HEK293 (cell line): ENCODE measurements around the gene TSHZ2.

Experiments used
- CTCF ChIA-PET: fragments of 350-600 bp; formaldehyde crosslinking; extraction: SDS; loops from one replicate; lab custom pipeline; 2021; ENCODE audit warnings: antibody characterized with exemption; lab: Yijun Ruan, JAX
- POLR2A ChIA-PET: fragments of 300-600 bp; formaldehyde crosslinking; extraction: SDS; loops from one replicate; lab custom pipeline; 2020; ENCODE audit warnings: antibody characterized with exemption, inconsistent platforms; lab: Yijun Ruan, JAX
- H3K27ac ChIP-seq: fragments of 200-500 bp; sonication (Bioruptor generic); 2 replicates; pipeline ENCODE4 v1.5.1; 2014; ENCODE audit warnings: low read depth, low read length, control low read depth, inconsistent platforms; ENCODE audit errors: extremely low read depth
- H3K36me3 ChIP-seq, 2 experiments: fragments of 200-500 bp in 1 of 2; sonication (Bioruptor generic) in 1 of 2; 1 replicate in 1 of 2; 2 replicates in 1 of 2; pipeline ENCODE4 v1.5.1; 2014 to 2017; ENCODE audit warnings: inconsistent platforms in 2 of 2, low read length in 2 of 2; ENCODE audit not compliant: control insufficient read depth in 2 of 2, insufficient read depth in 1 of 2
- H3K4me1 ChIP-seq: fragments of 200-500 bp; sonication (Bioruptor generic); 2 replicates; pipeline ENCODE4 v1.5.1; 2014; ENCODE audit warnings: mild to moderate bottlenecking, low read length, inconsistent platforms; ENCODE audit not compliant: control insufficient read depth, insufficient read depth
- H3K4me3 ChIP-seq: 2 replicates; pipeline ENCODE4 v1.5.1; 2011; ENCODE audit warnings: low read depth, mild to moderate bottlenecking, control low read depth, low read length, moderate library complexity
- H3K9me3 ChIP-seq: fragments of 200-500 bp; sonication (Bioruptor generic); 2 replicates; pipeline ENCODE4 v1.5.1; 2014; ENCODE audit warnings: low read depth, low read length, inconsistent platforms; ENCODE audit not compliant: control insufficient read depth, insufficient read depth
- BCL11B ChIP-seq: fragments of 450-650 bp; formaldehyde crosslinking; IDR thresholded peaks from 2 replicates; pipeline ENCODE4 v1.5.1; 2016; ENCODE audit warnings: low read depth, missing biosample characterization, missing genetic modification characterization
- EGR2 ChIP-seq: fragments of 450-650 bp; formaldehyde crosslinking; IDR thresholded peaks from 2 replicates; pipeline ENCODE4 v1.5.1; 2016; ENCODE audit warnings: low read depth, missing biosample characterization, missing genetic modification characterization
- FEZF1 ChIP-seq: fragments of 450-650 bp; formaldehyde crosslinking; IDR thresholded peaks from 2 replicates; pipeline ENCODE4 v1.5.1; 2016; ENCODE audit warnings: missing biosample characterization, missing genetic modification characterization
- GFI1B ChIP-seq: fragments of 450-650 bp; formaldehyde crosslinking; IDR thresholded peaks from 2 replicates; pipeline ENCODE4 v1.5.1; 2016; ENCODE audit warnings: missing biosample characterization, missing genetic modification characterization
- GLI4 ChIP-seq: fragments of 450-650 bp; formaldehyde crosslinking; IDR thresholded peaks from 2 replicates; pipeline ENCODE4 v1.5.1; 2016; ENCODE audit warnings: missing biosample characterization, missing genetic modification characterization
- HOXD13 ChIP-seq: sonication (generic); formaldehyde crosslinking; IDR thresholded peaks from 2 replicates; pipeline ENCODE4 v1.8.0; 2022; ENCODE audit warnings: missing genetic modification reagents, borderline replicate concordance
- SP3 ChIP-seq: fragments of 450-650 bp; formaldehyde crosslinking; IDR thresholded peaks from 2 replicates; pipeline ENCODE4 v1.5.1; 2016; ENCODE audit warnings: missing biosample characterization, missing genetic modification characterization
- YY2 ChIP-seq: fragments of 450-650 bp; formaldehyde crosslinking; IDR thresholded peaks from 2 replicates; pipeline ENCODE4 v1.5.1; 2016; ENCODE audit warnings: missing biosample characterization, missing genetic modification characterization
- ZBTB17 ChIP-seq: fragments of 450-650 bp; formaldehyde crosslinking; IDR thresholded peaks from 2 replicates; pipeline ENCODE4 v1.5.1; 2016; ENCODE audit warnings: missing biosample characterization, missing genetic modification characterization
- ZNF211 ChIP-seq: fragments of 450-650 bp; formaldehyde crosslinking; IDR thresholded peaks from 2 replicates; pipeline ENCODE4 v1.5.1; 2016; ENCODE audit warnings: low read depth, missing biosample characterization, missing genetic modification characterization
- ZNF335 ChIP-seq: fragments of 450-650 bp; formaldehyde crosslinking; conservative IDR thresholded peaks from 2 replicates; pipeline ENCODE4 v1.5.1; 2016; ENCODE audit warnings: missing biosample characterization, missing genetic modification characterization
- ZNF354C ChIP-seq: fragments of 450-650 bp; formaldehyde crosslinking; IDR thresholded peaks from 2 replicates; pipeline ENCODE4 v1.5.1; 2016; ENCODE audit warnings: missing biosample characterization, missing genetic modification characterization, low read depth, borderline replicate concordance
- ZNF394 ChIP-seq: fragments of 450-650 bp; formaldehyde crosslinking; IDR thresholded peaks from 2 replicates; pipeline ENCODE4 v1.5.1; 2016; ENCODE audit warnings: missing biosample characterization, missing genetic modification characterization, mild to moderate bottlenecking, moderate library complexity, borderline replicate concordance
- ZNF423 ChIP-seq: fragments of 450-650 bp; formaldehyde crosslinking; IDR thresholded peaks from 2 replicates; pipeline ENCODE4 v1.5.1; 2016; ENCODE audit warnings: missing biosample characterization, missing genetic modification characterization
- ZNF426 ChIP-seq: fragments of 450-650 bp; formaldehyde crosslinking; IDR thresholded peaks from 2 replicates; pipeline ENCODE4 v1.5.1; 2017; ENCODE audit warnings: missing biosample characterization, missing genetic modification characterization, mild to moderate bottlenecking, inconsistent platforms, moderate library complexity
- ZNF514 ChIP-seq: fragments of 450-650 bp; formaldehyde crosslinking; IDR thresholded peaks from 2 replicates; pipeline ENCODE4 v1.5.1; 2016; ENCODE audit warnings: missing biosample characterization, missing genetic modification characterization
- ZNF544 ChIP-seq: fragments of 450-650 bp; formaldehyde crosslinking; IDR thresholded peaks from 2 replicates; pipeline ENCODE4 v1.5.0; 2017; ENCODE audit warnings: missing biosample characterization, missing genetic modification characterization
- ZNF560 ChIP-seq: fragments of 450-650 bp; formaldehyde crosslinking; IDR thresholded peaks from 2 replicates; pipeline ENCODE4 v1.5.1; 2017; ENCODE audit warnings: missing biosample characterization, missing genetic modification characterization, borderline replicate concordance
- ZNF629 ChIP-seq: fragments of 450-650 bp; formaldehyde crosslinking; IDR thresholded peaks from 2 replicates; pipeline ENCODE4 v1.5.1; 2017; ENCODE audit warnings: missing biosample characterization, missing genetic modification characterization
- ZNF658 ChIP-seq: fragments of 450-650 bp; formaldehyde crosslinking; IDR thresholded peaks from 2 replicates; pipeline ENCODE4; 2016; ENCODE audit warnings: missing biosample characterization, missing genetic modification characterization
- ZNF747 ChIP-seq: fragments of 450-650 bp; formaldehyde crosslinking; IDR thresholded peaks from 2 replicates; pipeline ENCODE4 v1.5.1; 2016; ENCODE audit warnings: missing biosample characterization, missing genetic modification characterization
- ZNF776 ChIP-seq: fragments of 450-650 bp; formaldehyde crosslinking; IDR thresholded peaks from 2 replicates; pipeline ENCODE4 v1.5.0; 2017; ENCODE audit warnings: missing biosample characterization, missing genetic modification characterization, borderline replicate concordance
- ZNF830 ChIP-seq: fragments of 450-650 bp; IDR thresholded peaks from 2 replicates; pipeline ENCODE4 v1.5.0; 2018; ENCODE audit warnings: missing biosample characterization, missing genetic modification characterization, low read depth, mild to moderate bottlenecking, moderate library complexity
- TF ChIP-seq, protein P1 (sequence below): fragments of 450-650 bp; formaldehyde crosslinking; IDR thresholded peaks from 2 replicates; pipeline ENCODE4 v1.5.1; 2016; ENCODE audit warnings: missing biosample characterization, missing genetic modification characterization, borderline replicate concordance
- TF ChIP-seq, protein P2 (sequence below): fragments of 450-650 bp; formaldehyde crosslinking; IDR thresholded peaks from 2 replicates; pipeline ENCODE4 v1.5.1; 2016; ENCODE audit warnings: missing biosample characterization, missing genetic modification characterization
- TF ChIP-seq, protein P3 (sequence below): fragments of 450-650 bp; formaldehyde crosslinking; IDR thresholded peaks from 2 replicates; pipeline ENCODE4 v1.5.1; 2016; ENCODE audit warnings: missing biosample characterization, missing genetic modification characterization
- TF ChIP-seq, protein P4 (sequence below): fragments of 450-650 bp; IDR thresholded peaks from 2 replicates; pipeline ENCODE4 v1.5.1; 2018; ENCODE audit warnings: missing biosample characterization, missing genetic modification characterization

TSHZ2 gene

DNA sequence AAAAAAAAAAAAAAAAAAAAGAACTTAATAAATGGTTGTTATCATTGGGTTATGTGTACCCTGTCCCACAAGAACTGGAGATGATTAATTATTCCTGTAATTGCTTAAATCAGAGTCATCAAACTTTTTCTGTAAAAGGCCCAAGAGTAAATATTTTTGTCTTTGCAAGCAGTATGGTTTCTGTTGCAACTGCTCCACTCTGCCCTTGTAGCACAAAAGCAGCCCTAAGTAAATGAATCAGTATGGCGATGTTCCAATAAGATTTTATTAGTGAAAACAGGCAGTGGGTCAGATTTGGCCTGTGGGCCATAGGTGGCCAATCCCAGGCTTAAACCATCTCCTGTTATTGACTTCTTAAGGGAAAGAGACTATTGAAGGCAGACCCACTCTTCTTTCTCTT lies 252.7 kb downstream of the TSHZ2 start (continued):
- TF ChIP-seq, protein P1, sequence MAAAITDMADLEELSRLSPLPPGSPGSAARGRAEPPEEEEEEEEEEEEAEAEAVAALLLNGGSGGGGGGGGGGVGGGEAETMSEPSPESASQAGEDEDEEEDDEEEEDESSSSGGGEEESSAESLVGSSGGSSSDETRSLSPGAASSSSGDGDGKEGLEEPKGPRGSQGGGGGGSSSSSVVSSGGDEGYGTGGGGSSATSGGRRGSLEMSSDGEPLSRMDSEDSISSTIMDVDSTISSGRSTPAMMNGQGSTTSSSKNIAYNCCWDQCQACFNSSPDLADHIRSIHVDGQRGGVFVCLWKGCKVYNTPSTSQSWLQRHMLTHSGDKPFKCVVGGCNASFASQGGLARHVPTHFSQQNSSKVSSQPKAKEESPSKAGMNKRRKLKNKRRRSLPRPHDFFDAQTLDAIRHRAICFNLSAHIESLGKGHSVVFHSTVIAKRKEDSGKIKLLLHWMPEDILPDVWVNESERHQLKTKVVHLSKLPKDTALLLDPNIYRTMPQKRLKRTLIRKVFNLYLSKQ: no peak
- TF ChIP-seq ZNF658 (tag by site-specific recombination): no peak
- TF ChIP-seq, protein P2, sequence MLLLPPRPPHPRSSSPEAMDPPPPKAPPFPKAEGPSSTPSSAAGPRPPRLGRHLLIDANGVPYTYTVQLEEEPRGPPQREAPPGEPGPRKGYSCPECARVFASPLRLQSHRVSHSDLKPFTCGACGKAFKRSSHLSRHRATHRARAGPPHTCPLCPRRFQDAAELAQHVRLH (tag by site-specific recombination): no peak
- TF ChIP-seq, protein P3, sequence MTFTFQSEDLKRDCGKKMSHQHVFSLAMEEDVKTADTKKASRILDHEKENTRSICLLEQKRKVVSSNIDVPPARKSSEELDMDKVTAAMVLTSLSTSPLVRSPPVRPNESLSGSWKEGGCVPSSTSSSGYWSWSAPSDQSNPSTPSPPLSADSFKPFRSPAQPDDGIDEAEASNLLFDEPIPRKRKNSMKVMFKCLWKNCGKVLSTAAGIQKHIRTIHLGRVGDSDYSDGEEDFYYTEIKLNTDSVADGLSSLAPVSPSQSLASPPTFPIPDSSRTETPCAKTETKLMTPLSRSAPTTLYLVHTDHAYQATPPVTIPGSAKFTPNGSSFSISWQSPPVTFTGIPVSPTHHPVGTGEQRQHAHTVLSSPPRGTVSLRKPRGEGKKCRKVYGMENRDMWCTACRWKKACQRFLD (tag by site-specific recombination): no peak

DNA sequence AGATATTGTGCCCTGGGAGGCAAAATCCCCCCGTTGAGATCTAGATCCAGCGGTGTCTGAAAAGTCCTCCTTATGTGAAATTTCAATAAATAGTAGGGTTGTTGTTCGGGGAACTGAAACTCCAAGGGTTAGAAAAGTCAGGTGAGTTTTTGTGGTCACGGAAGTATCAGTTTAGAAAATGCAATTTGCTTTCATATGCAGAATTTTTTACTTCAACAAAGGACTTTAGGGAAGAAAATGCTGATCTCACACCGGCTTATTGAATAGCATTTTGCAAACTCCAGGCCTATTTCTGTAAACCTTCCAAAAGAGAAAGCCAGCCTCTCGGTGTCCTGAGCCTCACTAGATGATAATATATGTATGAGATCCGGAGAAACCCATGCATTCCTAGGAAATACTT lies 254.7 kb downstream of the TSHZ2 start:
- ChIA-PET CTCF (interaction anchor here (0.5 kb wide), 1 partner anchor 66 kb away, joined by 4 read pairs; no protein-coding TSS in a partner anchor), POLR2A (no interaction called here)
- TF ChIP-seq ZNF514 (tag by site-specific recombination): no peak
- no peak for TF ChIP-seq EGR2 (tag by site-specific recombination)
- TF ChIP-seq, protein P4, sequence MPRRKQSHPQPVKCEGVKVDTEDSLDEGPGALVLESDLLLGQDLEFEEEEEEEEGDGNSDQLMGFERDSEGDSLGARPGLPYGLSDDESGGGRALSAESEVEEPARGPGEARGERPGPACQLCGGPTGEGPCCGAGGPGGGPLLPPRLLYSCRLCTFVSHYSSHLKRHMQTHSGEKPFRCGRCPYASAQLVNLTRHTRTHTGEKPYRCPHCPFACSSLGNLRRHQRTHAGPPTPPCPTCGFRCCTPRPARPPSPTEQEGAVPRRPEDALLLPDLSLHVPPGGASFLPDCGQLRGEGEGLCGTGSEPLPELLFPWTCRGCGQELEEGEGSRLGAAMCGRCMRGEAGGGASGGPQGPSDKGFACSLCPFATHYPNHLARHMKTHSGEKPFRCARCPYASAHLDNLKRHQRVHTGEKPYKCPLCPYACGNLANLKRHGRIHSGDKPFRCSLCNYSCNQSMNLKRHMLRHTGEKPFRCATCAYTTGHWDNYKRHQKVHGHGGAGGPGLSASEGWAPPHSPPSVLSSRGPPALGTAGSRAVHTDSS (tag by site-specific recombination): no peak
- TF ChIP-seq, protein P2 (tag by site-specific recombination): no peak
- no peak for TF ChIP-seq ZNF335 (tag by site-specific recombination)
- TF ChIP-seq HOXD13 (CRISPR knock-in tag): no peak
- TF ChIP-seq ZNF776: no peak
- TF ChIP-seq ZNF354C: no peak
- TF ChIP-seq YY2 (tag by site-specific recombination): no peak
- TF ChIP-seq ZNF544: no peak
- TF ChIP-seq GLI4 (tag by site-specific recombination): no peak
- TF ChIP-seq ZNF211: no peak
- TF ChIP-seq ZNF426: no peak
- no peak for TF ChIP-seq ZNF560
- TF ChIP-seq ZNF830 (tag by site-specific recombination): no peak
- no peak overlapping the region for H3K27ac ChIP-seq
- H3K36me3 ChIP-seq: no peaks in the 10 kb centered on the region
- no peaks in the 10 kb centered on the region for H3K4me1 ChIP-seq
- no peaks in the 10 kb centered on the region for H3K9me3 ChIP-seq
- H3K4me3 ChIP-seq: no peak overlapping the region

DNA sequence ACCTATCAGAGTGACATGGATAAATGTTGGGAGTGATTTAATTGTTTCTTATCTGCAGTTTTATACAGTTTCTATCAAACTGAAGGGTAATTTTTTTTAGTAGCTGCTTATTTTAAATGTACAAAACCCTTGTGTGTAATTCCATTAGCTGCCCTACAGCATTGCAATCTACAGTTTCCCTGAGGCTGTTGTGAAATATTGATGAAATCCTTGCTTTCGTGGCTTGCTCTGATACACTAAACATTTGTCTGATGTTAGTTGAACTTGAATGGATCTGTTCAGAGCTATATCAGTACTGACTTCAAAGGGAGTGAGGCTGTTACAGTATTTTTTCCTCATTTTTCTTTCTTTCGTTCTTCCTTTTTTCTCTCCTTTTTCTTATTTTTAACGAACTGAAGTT lies 255.4 kb downstream of the TSHZ2 start:
- Histone ChIP-seq H3K36me3 (no peaks in the 10 kb centered on the region), H3K27ac (no peak overlapping the region), H3K9me3 (no peaks in the 10 kb centered on the region), H3K4me1 (no peaks in the 10 kb centered on the region), H3K4me3 (no peak overlapping the region)
- no peak for TF ChIP-seq ZNF747 (tag by site-specific recombination)
- TF ChIP-seq BCL11B (tag by site-specific recombination): no peak
- no peak for TF ChIP-seq FEZF1 (tag by site-specific recombination)
- no peak for TF ChIP-seq ZNF560
- no peak for TF ChIP-seq ZNF394 (tag by site-specific recombination)
- no peak for TF ChIP-seq SP3 (tag by site-specific recombination)
- TF ChIP-seq ZNF629 (tag by site-specific recombination): no peak
- TF ChIP-seq ZBTB17 (tag by site-specific recombination): no peak
- TF ChIP-seq ZNF423 (tag by site-specific recombination): no peak
- TF ChIP-seq GFI1B (tag by site-specific recombination): no peak
- TF ChIP-seq, protein P4 (tag by site-specific recombination): no peak
- CTCF ChIA-PET: interaction anchor here (0.6 to 1.2 kb wide), 3 partner anchors 8 to 11 kb away, joined by 3 to 4 read pairs (median 3); no protein-coding TSS in a partner anchor
- POLR2A ChIA-PET: no interaction called here
